ENCODE results near the gene SLC4A4. TPM values are rescaled to one million over a fixed set of nuclear protein-coding genes. Genes with fewer than 3 reads are reported as not detected.

SLC4A4 gene
- total RNA-seq, 1 donor from 2014 or later: 3.0 TPM

DNA sequence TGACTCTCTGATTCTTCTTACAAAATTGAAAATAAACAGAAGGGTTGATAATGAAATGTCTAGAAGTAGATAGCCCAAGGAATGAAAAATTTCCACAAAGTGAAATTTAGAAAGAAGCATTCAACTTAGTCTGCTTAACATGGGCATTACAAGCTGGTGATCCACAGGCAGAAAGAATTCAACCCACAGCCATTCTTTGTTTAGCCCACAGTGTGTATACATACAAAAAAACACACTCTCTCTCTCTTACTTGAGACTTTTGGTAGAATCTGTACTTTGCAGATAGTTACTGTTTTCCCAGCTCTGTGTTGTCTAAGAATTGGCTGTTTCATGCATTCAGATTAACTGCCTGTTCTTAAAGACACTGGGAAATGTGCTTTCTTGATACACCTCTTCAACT lies 159.8 kb downstream of the SLC4A4 start:
- FAIRE-seq: no peak
- Histone ChIP-seq H3K4me3 (ENCODE audit: insufficient read depth, low read depth, low read length) (no peak overlapping the region), H3K27ac (ENCODE audit: low read depth, low read length) (no peak overlapping the region), H4K20me1 (ENCODE audit: insufficient read depth, low read length) (no peaks in the 10 kb centered on the region), H3K27me3 (ENCODE audit: insufficient read depth, low read length) (no peaks in the 10 kb centered on the region), H3K4me1 (ENCODE audit: insufficient read depth, low read length) (no peaks in the 10 kb centered on the region), H3K9ac (ENCODE audit: low read length) (no peak overlapping the region), H2AFZ (ENCODE audit: low read depth, low read length) (no peak overlapping the region), H3K36me3 (ENCODE audit: insufficient read depth, low read length) (no peaks in the 10 kb centered on the region), H3K79me2 (ENCODE audit: insufficient read depth, low read length) (no peaks in the 10 kb centered on the region), H3K4me2 (ENCODE audit: low read length) (no peak overlapping the region), H3K9me3 (ENCODE audit: insufficient read depth, low read depth, low read length) (no peaks in the 10 kb centered on the region)
- TF ChIP-seq CTCF (IDR thresholded peaks at IDR 0.05; ENCODE audit: insufficient read depth, low read depth, low read length) (no peak), EZH2 (IDR thresholded peaks at IDR 0.05; ENCODE audit: insufficient read depth, low read length) (no peak)
- H3K27ac Mint-ChIP-seq (ENCODE audit: unreplicated experiment): no peak overlapping the region
- H3K27me3 Mint-ChIP-seq (ENCODE audit: low read depth, unreplicated experiment): peaks cover 2% of the 10 kb centered on the region
- no peak overlapping the region for H3K4me3 Mint-ChIP-seq (ENCODE audit: unreplicated experiment)
- H3K4me1 Mint-ChIP-seq (ENCODE audit: low read depth, unreplicated experiment): no peaks in the 10 kb centered on the region
- no peak for DNase-seq (ENCODE audit: low read depth)
- H3K36me3 Mint-ChIP-seq (ENCODE audit: low read depth, unreplicated experiment): peaks cover 1% of the 10 kb centered on the region
- H3K9me3 Mint-ChIP-seq (ENCODE audit: unreplicated experiment): no peaks in the 10 kb centered on the region

GRCh38 chr4:71501992-71502391 lies 163.2 kb downstream of the SLC4A4 start:
- no peaks in the 10 kb centered on the region for H3K27me3 ChIP-seq (ENCODE audit: insufficient read depth, low read length)
- H3K79me2 ChIP-seq (ENCODE audit: insufficient read depth, low read length): no peaks in the 10 kb centered on the region
- H3K4me1 ChIP-seq (ENCODE audit: insufficient read depth, low read length): no peaks in the 10 kb centered on the region
- Mint-ChIP-seq H3K4me1 (ENCODE audit: low read depth, unreplicated experiment) (no peaks in the 10 kb centered on the region), H3K4me3 (ENCODE audit: unreplicated experiment) (no peak overlapping the region), H3K27me3 (ENCODE audit: low read depth, unreplicated experiment) (no peaks in the 10 kb centered on the region), H3K36me3 (ENCODE audit: low read depth, unreplicated experiment) (no peaks in the 10 kb centered on the region), H3K27ac (ENCODE audit: unreplicated experiment) (no peak overlapping the region), H3K9me3 (ENCODE audit: unreplicated experiment) (no peaks in the 10 kb centered on the region)
- H3K27ac ChIP-seq (ENCODE audit: low read depth, low read length): no peak overlapping the region
- H3K4me2 ChIP-seq (ENCODE audit: low read length): no peak overlapping the region
- FAIRE-seq: no peak
- no peak overlapping the region for H3K4me3 ChIP-seq (ENCODE audit: insufficient read depth, low read depth, low read length)
- no peaks in the 10 kb centered on the region for H4K20me1 ChIP-seq (ENCODE audit: insufficient read depth, low read length)
- H3K9ac ChIP-seq (ENCODE audit: low read length): no peak overlapping the region
- H3K9me3 ChIP-seq (ENCODE audit: insufficient read depth, low read depth, low read length): no peaks in the 10 kb centered on the region
- H2AFZ ChIP-seq (ENCODE audit: low read depth, low read length): no peak overlapping the region
- no peak for TF ChIP-seq EZH2 (IDR thresholded peaks at IDR 0.05; ENCODE audit: insufficient read depth, low read length)
- TF ChIP-seq CTCF (IDR thresholded peaks at IDR 0.05; ENCODE audit: insufficient read depth, low read depth, low read length): no peak
- no peaks in the 10 kb centered on the region for H3K36me3 ChIP-seq (ENCODE audit: insufficient read depth, low read length)
- DNase-seq (ENCODE audit: low read depth): no peak

- H3K4me3 Mint-ChIP-seq (ENCODE audit: unreplicated experiment): no peak overlapping the region
- H3K36me3 Mint-ChIP-seq (ENCODE audit: low read depth, unreplicated experiment): no peaks in the 10 kb centered on the region
- H3K36me3 ChIP-seq (ENCODE audit: insufficient read depth, low read length): no peaks in the 10 kb centered on the region
- H3K4me3 ChIP-seq (ENCODE audit: insufficient read depth, low read depth, low read length): no peak overlapping the region
- H3K27ac ChIP-seq (ENCODE audit: low read depth, low read length): no peak overlapping the region
- H3K27me3 Mint-ChIP-seq (ENCODE audit: low read depth, unreplicated experiment): no peaks in the 10 kb centered on the region
- H3K79me2 ChIP-seq (ENCODE audit: insufficient read depth, low read length): no peaks in the 10 kb centered on the region
- no peak overlapping the region for H2AFZ ChIP-seq (ENCODE audit: low read depth, low read length)
- no peaks in the 10 kb centered on the region for H3K4me1 ChIP-seq (ENCODE audit: insufficient read depth, low read length)
- peaks cover 4% of the 10 kb centered on the region for H3K9me3 ChIP-seq (ENCODE audit: insufficient read depth, low read depth, low read length)
- H3K27ac Mint-ChIP-seq (ENCODE audit: unreplicated experiment): no peak overlapping the region
- H4K20me1 ChIP-seq (ENCODE audit: insufficient read depth, low read length): no peaks in the 10 kb centered on the region
- no peak overlapping the region for H3K4me2 ChIP-seq (ENCODE audit: low read length)
- no peak overlapping the region for H3K9ac ChIP-seq (ENCODE audit: low read length)
- TF ChIP-seq CTCF (IDR thresholded peaks at IDR 0.05; ENCODE audit: insufficient read depth, low read depth, low read length) (no peak), EZH2 (IDR thresholded peaks at IDR 0.05; ENCODE audit: insufficient read depth, low read length) (no peak)
- FAIRE-seq (no peak), DNase-seq (ENCODE audit: low read depth) (no peak)
- no peaks in the 10 kb centered on the region for H3K4me1 Mint-ChIP-seq (ENCODE audit: low read depth, unreplicated experiment)
- peaks cover 2% of the 10 kb centered on the region for H3K9me3 Mint-ChIP-seq (ENCODE audit: unreplicated experiment)
- H3K27me3 ChIP-seq (ENCODE audit: insufficient read depth, low read length): no peaks in the 10 kb centered on the region
These were observed 179.6 kb downstream of the SLC4A4 start for GRCh38 chr4:71518283-71518989.
